CD4-positive, alpha-beta T cell treated with Interleukin-2 at 100 ng/mL for 4 hours (primary cell): Measurements from ENCODE around the gene PDE7B.

Experiments used
- DNase-seq: peaks from one replicate; pipeline ENCODE4 v3.0.0-alpha.2; 2020; ENCODE audit warnings: low spot score

The PDE7B gene

GRCh38 chr6:136034422-136034821 lies 182.9 kb downstream of the PDE7B start:
- no peak for DNase-seq

DNA sequence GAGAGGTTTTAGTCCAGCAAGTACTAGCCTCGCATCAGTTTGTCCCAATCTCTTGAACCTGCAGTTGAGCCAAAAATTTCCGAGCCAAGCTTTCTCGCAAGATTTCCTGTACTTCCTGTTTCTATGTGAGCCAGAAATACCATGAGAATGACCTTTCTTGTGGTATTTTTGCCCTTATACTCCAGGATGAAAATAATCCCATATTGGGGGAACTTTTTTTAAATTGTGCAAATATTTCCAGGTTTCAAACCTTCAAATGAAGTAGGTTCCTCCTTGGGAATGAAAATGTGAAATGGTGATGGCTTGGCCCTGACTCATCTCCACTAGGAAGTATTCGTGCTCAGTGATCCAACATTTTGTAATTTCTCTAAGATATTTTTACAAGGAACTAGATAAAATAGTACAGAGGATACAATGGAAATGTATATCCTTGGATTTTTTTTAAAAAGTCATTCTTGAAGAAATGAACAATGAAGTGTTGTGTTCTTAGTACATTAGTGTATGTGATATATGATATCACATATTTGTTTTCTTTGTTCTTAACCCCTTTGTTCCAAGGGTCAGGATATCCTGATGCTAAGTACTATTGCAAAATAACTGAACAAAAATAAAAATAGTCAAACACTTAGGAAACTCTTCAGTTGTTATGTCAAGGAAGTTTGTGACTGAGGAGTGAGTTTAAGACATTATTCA lies 184.0 kb downstream of the PDE7B start:
- DNase-seq: no peak

DNA sequence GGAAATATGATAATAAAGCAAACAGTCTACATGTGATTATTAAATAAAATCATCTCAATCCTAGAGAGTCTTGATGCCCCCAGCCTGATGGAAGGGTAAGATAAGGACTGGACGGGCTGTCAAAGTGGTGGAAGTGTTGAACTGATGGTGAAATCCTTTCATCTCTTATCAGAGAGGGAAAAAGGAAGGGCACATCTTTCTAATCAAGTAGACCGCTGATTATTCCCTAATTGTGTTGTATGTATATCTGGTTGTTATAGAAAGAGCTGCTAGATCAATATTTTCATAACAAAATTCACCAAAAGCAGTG lies 184.5 kb downstream of the PDE7B start:
- DNase-seq: no peak

DNA sequence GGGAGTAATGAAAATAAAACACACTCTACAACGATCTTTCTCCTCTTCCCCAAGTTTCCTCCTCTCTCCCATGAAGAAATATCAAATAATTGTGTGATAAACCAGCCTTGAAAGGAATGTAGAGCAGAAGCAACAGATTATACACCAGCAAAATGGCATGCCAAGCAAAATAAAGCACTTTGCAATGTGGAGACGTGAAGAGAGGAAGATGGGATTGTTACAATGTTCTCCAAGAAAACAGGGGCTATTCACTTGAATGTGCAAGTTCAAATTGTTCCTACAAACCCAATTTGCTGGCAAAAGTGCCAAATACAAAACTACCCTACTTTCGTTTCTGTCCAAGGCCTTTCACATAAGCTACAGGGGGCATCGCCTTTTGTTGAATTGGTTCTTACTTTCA lies 185.1 kb downstream of the PDE7B start:
- DNase-seq: no peak

- no peak for DNase-seq
Observed at GRCh38 chr6:136037242-136037875, 185.9 kb downstream of the PDE7B start.

GRCh38 chr6:136037876-136038460 lies 186.5 kb downstream of the PDE7B start:
- no peak for DNase-seq

DNA sequence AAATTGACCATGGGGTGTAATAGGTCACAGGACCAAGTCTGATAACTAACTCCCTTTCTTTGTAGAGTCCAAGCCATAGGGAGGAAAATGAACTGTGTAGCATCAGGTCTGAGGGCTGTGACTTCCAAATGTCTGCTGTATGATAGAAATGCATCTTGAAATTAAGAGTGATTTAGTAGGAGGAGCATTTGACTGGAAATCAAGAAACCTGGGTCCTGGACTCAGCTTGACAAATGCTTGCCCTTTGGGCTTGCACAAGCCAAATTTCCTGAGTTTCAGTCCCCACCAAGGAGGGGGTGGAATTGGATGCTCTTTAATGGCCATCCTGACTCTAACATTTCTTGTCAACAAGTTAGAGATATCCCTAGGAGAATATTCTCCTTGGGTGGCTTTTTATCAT lies 187.0 kb downstream of the PDE7B start:
- no peak for DNase-seq

- no peak for DNase-seq
Observed at GRCh38 chr6:136039185-136039584, 187.7 kb downstream of the PDE7B start.

DNA sequence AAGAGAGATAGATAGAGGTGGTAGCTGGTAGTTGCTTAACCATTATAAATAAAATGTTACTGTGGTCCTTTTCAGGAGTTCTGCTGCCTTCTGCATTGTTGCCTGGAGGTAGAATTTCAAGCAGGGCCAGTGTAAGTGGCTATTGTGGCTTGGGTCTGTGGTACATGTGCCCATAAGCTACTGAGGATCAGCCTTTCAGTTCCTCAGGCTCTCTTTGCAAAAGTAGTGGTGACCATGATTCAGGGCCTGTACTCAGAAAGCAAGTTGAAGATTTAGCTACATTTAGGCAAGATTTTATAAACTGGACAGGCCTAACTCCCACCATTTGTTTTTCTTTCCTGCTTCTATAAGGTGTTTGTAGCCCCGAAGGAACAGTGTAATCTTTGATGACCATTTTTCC lies 199.0 kb downstream of the PDE7B start:
- DNase-seq: no peak

GRCh38 chr6:136051140-136051775 lies 199.8 kb downstream of the PDE7B start:
- DNase-seq: no peak

DNA sequence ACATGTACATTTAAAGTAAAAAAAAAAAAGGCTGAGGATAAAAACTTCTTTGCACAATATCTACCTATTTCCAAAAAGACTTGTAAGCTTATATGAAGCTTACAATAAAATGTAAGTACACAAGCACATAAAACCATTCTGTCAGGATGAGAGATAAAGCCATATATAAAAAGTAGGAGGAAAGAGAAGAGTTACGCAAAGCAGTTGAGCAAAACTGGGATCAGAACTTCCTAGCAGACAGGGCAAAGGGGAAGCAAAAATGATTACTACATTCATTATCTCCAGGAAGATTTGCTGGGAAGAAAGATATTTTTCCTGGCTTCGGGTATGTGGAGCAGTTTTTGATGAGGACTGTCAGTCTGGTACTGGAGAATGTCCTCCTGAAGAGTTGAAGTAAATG lies 200.5 kb downstream of the PDE7B start:
- no peak for DNase-seq

DNA sequence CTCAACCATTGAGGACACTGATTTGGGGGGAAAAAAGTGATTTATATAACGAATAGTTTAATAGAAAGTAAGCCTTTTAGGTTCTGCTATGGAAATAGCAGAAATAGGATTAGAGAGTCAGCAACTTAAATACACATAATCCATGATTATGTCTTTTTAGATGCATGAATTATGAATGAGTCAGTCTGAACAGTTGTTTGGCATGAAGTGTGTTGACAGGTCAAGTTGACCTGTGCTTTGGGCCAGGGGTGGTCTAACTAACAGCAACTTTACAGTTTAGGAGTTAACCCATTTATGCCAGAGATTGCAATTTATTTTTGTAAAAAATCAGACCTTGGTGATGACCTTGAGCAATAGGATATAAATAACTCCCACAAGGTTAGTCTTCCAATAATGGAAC lies 207.4 kb downstream of the PDE7B start:
- no peak for DNase-seq

GRCh38 chr6:136059308-136059707 lies 207.8 kb downstream of the PDE7B start:
- no peak for DNase-seq

GRCh38 chr6:136060052-136060451 lies 208.6 kb downstream of the PDE7B start:
- DNase-seq: no peak

GRCh38 chr6:136060759-136061158 lies 209.3 kb downstream of the PDE7B start:
- no peak for DNase-seq

DNA sequence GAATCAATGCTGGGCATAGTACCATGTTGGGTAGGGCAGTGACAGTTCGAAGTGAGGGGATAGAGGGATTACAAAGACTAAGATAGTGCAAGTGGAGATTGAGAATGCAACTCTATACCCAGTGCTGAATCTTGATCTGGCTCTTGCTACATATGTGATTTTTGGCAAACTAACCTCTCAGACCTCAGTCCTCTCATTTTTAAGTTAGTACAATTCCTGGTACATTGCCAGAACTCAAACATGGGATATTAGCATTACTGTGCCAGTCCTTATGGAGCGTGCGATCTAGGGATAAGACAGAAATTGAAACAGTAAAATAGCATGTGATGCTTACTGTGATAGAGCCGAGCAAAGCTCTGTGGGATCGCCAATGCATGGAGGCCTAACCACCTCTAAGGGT lies 210.2 kb downstream of the PDE7B start:
- DNase-seq: no peak

DNA sequence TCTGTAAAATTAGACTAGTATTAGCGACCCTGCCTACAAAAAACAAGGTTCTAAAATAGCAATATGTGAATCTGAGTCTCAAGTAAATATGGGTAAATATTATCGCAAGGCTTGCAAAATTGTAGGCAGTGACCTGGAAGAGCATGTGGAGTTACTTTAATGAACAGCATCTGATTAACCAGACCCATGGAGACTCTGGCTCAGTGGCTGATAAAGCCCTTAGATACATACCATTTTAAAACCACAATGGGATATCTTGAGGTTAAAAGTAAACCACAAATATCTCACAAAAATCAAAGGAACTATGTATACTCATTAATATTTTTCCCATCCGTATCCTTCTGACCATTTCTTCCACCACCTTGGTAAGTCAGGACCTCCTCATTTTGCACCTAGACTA lies 211.6 kb downstream of the PDE7B start:
- DNase-seq: no peak

DNA sequence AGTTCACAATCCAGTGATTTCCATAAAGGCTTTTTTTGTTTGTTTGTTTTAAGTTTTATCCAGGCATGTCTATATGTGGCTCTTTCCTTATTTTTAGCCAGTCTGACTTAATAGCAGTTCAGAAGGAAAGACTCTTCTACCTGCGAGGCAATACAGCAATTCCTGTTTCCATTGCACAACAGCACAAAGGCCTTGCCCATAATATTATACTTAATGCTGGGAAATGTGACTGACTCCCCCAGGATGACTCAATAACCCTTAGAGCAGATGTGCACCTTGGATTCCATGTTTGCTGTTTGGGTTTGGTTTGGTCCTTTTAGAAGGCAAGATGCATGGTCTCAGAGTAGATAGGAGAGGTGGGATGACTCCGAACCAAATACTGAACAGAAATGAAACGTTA lies 214.5 kb downstream of the PDE7B start:
- no peak for DNase-seq

DNA sequence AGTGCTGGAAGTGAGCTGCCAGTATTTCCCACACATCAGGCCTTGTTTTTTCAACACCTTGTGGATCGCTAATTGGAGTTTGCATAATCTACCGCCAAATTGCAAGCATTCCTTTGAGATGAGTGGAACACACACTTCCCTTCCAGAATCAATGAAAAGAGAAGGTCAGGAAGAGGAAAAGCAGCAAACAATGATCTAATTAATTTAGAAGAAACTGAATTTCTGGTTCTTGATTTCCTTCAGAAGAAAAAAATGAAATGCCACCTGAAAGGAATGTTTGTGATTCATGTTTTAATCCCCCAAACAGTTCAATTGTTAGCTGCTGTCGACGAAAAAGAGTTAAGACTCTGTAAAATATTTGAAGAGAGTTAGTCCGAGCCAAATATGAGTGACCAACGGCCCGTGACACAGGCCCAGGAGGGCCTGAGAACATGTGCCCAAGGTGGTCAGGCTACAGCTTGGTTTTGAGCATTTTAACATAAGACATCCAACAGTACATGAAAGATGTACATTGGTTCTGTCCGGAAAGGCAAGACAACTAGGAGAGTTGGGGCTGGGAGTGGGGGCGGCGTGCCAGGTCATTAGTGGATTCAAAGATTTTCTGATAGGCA lies 216.3 kb downstream of the PDE7B start:
- DNase-seq: no peak

- DNase-seq: no peak
Observed at GRCh38 chr6:136069119-136069518, 217.6 kb downstream of the PDE7B start.

- no peak for DNase-seq
Observed at GRCh38 chr6:136070815-136071214, 219.3 kb downstream of the PDE7B start.

DNA sequence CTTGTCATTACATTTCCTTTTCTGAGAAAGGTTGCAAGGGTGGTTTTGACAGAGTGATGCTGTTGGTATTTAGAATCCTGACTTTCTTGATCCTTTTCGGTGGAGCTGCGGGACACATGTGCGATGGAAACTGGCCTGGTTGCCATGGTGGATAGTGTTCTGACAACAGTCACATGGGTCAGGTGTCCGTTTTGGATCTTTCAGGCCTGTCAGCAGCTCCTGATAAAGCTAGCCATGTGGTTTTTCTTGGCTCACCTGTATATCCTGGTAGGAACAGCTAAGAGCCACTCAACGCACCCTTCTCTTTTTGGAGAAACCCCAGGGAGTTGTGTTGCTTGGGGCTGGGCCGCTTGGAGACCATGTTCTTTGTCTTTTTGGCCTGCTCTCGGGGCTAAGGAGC lies 221.2 kb downstream of the PDE7B start:
- no peak for DNase-seq

GRCh38 chr6:136073216-136073615 lies 221.7 kb downstream of the PDE7B start:
- no peak for DNase-seq
